HepG2 (cell line): ENCODE data around the gene ATP6V0D1. TPM values are rescaled to one million over a fixed set of nuclear protein-coding genes. Genes with fewer than 3 reads are reported as not detected.
A peak's percentile ranks its signal among the peaks of the same experiment; 100 is the strongest.

Source experiments
- BHLHE40 ChIP-seq: IDR thresholded peaks from 2 replicates; pipeline ENCODE4 v1.6.1; 2011; ENCODE audit warnings: low read length, improper control_type of control experiment
- FOXJ3 ChIP-seq: sonication (generic); formaldehyde crosslinking; IDR thresholded peaks from 2 replicates; pipeline ENCODE4 v1.4.0; 2020; ENCODE audit warnings: missing genetic modification reagents, mild to moderate bottlenecking, borderline replicate concordance
- GATA4 ChIP-seq: sonication (generic); IDR thresholded peaks from 2 replicates; pipeline ENCODE4 v1.6.1; 2016; ENCODE audit warnings: antibody characterized with exemption, low read depth, borderline replicate concordance
- GATAD2A ChIP-seq: IDR thresholded peaks from 2 replicates; pipeline ENCODE4 v1.6.1; 2016
- LCORL ChIP-seq, 2 experiments: fragments of 450-650 bp in 1 of 2; sonication (generic) in 1 of 2; formaldehyde crosslinking in 1 of 2; IDR thresholded peaks; 2 replicates each; pipeline versions ENCODE4 v1.5.0 to v1.6.1; 2017 to 2020; ENCODE audit warnings: antibody characterized with exemption in 1 of 2, missing genetic modification reagents in 1 of 2
- MIXL1 ChIP-seq: IDR thresholded peaks from 2 replicates; pipeline ENCODE4 v1.6.1; 2016
- RAD21 ChIP-seq: fragments of 450-650 bp; formaldehyde crosslinking; IDR thresholded peaks from 2 replicates; pipeline ENCODE4 v1.5.0; 2020; ENCODE audit warnings: mild to moderate bottlenecking
- ZNF792 ChIP-seq: IDR thresholded peaks from 2 replicates; pipeline ENCODE4 v1.6.1; 2016
- polyA plus RNA-seq, 8 experiments: library from polyadenylated mRNA; depleted of rRNA in 3 of 8; stranded (reverse) in 7 of 8; unstranded in 1 of 8; fragments of >200 nt; fragmentation: Illumina TruSeq in 4 of 8; extraction: Trizol in 4 of 8; gene quantifications; 2 replicates each; pipeline versions ENCODE4 v1.2.1 to v1.2.3, GENCODE V29; 2011 to 2016; ENCODE audit warnings: low read depth in 4 of 8, missing spikeins in 1 of 8, mixed read lengths in 1 of 8; ENCODE audit not compliant: insufficient read depth in 1 of 8
- total RNA-seq, 5 experiments: library from RNA; depleted of rRNA; stranded (reverse); fragments of >200 nt; fragmentation: Illumina TruSeq; extraction: Trizol; gene quantifications; 2 replicates each; pipeline ENCODE4 v1.2.3, GENCODE V29; 2016; ENCODE audit warnings: low read depth in 1 of 5
- TF ChIP-seq, protein P1 (sequence below): sonication (generic); formaldehyde crosslinking; IDR thresholded peaks from 2 replicates; pipeline ENCODE4 v1.9.0; 2021; ENCODE audit warnings: missing genetic modification reagents, borderline replicate concordance
- TF ChIP-seq, protein P2 (sequence below): sonication (generic); formaldehyde crosslinking; IDR thresholded peaks from 2 replicates; pipeline ENCODE4 v1.4.0; 2020; ENCODE audit warnings: missing genetic modification reagents
- TF ChIP-seq, protein P3 (sequence below): sonication (generic); formaldehyde crosslinking; IDR thresholded peaks from 2 replicates; pipeline ENCODE4 v1.5.1; 2020; ENCODE audit warnings: mild to moderate bottlenecking, missing genetic modification reagents, borderline replicate concordance
- TF ChIP-seq, protein P4 (sequence below): sonication (generic); formaldehyde crosslinking; IDR thresholded peaks from 2 replicates; pipeline ENCODE4 v1.5.0; 2020; ENCODE audit warnings: mild to moderate bottlenecking, missing genetic modification reagents

Gene ATP6V0D1
- total and polyA plus RNA-seq, 2 of the 13 experiments (the other 11 are each of a cell fraction or from before 2014, with no cell fraction given): 51.1 to 61.3 TPM

DNA sequence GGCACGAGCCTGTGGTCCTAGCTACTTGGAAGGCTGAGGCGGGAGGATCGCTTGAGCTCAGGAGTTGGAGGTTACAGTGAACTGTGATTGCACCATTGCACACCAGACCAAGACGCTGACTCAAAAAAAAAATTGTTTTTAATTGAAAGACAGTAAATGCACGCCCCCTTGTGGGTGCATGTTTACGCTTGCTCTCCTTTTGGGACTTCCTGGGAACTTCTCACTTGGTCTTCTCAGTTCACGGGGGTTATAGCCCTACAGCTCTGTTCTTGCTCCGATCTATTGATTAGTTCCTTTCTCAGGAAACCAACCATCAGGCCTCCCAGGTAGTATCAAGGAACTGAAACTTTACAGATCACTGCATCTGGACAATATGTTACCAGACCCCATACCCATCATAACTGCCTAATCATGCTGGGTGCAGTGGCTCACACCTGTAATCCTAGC is 33.4 kb upstream of the ATP6V0D1 start (continued):
- peak; percentile 66 for TF ChIP-seq RAD21 (CRISPR knock-in tag)
- TF ChIP-seq, protein P1, sequence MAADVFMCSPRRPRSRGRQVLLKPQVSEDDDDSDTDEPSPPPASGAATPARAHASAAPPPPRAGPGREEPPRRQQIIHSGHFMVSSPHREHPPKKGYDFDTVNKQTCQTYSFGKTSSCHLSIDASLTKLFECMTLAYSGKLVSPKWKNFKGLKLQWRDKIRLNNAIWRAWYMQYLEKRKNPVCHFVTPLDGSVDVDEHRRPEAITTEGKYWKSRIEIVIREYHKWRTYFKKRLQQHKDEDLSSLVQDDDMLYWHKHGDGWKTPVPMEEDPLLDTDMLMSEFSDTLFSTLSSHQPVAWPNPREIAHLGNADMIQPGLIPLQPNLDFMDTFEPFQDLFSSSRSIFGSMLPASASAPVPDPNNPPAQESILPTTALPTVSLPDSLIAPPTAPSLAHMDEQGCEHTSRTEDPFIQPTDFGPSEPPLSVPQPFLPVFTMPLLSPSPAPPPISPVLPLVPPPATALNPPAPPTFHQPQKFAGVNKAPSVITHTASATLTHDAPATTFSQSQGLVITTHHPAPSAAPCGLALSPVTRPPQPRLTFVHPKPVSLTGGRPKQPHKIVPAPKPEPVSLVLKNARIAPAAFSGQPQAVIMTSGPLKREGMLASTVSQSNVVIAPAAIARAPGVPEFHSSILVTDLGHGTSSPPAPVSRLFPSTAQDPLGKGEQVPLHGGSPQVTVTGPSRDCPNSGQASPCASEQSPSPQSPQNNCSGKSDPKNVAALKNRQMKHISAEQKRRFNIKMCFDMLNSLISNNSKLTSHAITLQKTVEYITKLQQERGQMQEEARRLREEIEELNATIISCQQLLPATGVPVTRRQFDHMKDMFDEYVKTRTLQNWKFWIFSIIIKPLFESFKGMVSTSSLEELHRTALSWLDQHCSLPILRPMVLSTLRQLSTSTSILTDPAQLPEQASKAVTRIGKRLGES: no peak
- TF ChIP-seq, protein P2, sequence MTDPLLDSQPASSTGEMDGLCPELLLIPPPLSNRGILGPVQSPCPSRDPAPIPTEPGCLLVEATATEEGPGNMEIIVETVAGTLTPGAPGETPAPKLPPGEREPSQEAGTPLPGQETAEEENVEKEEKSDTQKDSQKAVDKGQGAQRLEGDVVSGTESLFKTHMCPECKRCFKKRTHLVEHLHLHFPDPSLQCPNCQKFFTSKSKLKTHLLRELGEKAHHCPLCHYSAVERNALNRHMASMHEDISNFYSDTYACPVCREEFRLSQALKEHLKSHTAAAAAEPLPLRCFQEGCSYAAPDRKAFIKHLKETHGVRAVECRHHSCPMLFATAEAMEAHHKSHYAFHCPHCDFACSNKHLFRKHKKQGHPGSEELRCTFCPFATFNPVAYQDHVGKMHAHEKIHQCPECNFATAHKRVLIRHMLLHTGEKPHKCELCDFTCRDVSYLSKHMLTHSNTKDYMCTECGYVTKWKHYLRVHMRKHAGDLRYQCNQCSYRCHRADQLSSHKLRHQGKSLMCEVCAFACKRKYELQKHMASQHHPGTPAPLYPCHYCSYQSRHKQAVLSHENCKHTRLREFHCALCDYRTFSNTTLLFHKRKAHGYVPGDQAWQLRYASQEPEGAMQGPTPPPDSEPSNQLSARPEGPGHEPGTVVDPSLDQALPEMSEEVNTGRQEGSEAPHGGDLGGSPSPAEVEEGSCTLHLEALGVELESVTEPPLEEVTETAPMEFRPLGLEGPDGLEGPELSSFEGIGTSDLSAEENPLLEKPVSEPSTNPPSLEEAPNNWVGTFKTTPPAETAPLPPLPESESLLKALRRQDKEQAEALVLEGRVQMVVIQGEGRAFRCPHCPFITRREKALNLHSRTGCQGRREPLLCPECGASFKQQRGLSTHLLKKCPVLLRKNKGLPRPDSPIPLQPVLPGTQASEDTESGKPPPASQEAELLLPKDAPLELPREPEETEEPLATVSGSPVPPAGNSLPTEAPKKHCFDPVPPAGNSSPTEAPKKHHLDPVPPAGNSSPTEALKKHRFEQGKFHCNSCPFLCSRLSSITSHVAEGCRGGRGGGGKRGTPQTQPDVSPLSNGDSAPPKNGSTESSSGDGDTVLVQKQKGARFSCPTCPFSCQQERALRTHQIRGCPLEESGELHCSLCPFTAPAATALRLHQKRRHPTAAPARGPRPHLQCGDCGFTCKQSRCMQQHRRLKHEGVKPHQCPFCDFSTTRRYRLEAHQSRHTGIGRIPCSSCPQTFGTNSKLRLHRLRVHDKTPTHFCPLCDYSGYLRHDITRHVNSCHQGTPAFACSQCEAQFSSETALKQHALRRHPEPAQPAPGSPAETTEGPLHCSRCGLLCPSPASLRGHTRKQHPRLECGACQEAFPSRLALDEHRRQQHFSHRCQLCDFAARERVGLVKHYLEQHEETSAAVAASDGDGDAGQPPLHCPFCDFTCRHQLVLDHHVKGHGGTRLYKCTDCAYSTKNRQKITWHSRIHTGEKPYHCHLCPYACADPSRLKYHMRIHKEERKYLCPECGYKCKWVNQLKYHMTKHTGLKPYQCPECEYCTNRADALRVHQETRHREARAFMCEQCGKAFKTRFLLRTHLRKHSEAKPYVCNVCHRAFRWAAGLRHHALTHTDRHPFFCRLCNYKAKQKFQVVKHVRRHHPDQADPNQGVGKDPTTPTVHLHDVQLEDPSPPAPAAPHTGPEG (CRISPR knock-in tag): no peak
- TF ChIP-seq GATA4: no peak
- TF ChIP-seq GATAD2A (CRISPR knock-in tag): peak; percentile 44; the same call in 1 of the 2 replicates
- no peak for TF ChIP-seq BHLHE40
- TF ChIP-seq, protein P3, sequence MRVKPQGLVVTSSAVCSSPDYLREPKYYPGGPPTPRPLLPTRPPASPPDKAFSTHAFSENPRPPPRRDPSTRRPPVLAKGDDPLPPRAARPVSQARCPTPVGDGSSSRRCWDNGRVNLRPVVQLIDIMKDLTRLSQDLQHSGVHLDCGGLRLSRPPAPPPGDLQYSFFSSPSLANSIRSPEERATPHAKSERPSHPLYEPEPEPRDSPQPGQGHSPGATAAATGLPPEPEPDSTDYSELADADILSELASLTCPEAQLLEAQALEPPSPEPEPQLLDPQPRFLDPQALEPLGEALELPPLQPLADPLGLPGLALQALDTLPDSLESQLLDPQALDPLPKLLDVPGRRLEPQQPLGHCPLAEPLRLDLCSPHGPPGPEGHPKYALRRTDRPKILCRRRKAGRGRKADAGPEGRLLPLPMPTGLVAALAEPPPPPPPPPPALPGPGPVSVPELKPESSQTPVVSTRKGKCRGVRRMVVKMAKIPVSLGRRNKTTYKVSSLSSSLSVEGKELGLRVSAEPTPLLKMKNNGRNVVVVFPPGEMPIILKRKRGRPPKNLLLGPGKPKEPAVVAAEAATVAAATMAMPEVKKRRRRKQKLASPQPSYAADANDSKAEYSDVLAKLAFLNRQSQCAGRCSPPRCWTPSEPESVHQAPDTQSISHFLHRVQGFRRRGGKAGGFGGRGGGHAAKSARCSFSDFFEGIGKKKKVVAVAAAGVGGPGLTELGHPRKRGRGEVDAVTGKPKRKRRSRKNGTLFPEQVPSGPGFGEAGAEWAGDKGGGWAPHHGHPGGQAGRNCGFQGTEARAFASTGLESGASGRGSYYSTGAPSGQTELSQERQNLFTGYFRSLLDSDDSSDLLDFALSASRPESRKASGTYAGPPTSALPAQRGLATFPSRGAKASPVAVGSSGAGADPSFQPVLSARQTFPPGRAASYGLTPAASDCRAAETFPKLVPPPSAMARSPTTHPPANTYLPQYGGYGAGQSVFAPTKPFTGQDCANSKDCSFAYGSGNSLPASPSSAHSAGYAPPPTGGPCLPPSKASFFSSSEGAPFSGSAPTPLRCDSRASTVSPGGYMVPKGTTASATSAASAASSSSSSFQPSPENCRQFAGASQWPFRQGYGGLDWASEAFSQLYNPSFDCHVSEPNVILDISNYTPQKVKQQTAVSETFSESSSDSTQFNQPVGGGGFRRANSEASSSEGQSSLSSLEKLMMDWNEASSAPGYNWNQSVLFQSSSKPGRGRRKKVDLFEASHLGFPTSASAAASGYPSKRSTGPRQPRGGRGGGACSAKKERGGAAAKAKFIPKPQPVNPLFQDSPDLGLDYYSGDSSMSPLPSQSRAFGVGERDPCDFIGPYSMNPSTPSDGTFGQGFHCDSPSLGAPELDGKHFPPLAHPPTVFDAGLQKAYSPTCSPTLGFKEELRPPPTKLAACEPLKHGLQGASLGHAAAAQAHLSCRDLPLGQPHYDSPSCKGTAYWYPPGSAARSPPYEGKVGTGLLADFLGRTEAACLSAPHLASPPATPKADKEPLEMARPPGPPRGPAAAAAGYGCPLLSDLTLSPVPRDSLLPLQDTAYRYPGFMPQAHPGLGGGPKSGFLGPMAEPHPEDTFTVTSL: no peak
- TF ChIP-seq MIXL1 (CRISPR knock-in tag): peak; percentile 93
- TF ChIP-seq, protein P4, sequence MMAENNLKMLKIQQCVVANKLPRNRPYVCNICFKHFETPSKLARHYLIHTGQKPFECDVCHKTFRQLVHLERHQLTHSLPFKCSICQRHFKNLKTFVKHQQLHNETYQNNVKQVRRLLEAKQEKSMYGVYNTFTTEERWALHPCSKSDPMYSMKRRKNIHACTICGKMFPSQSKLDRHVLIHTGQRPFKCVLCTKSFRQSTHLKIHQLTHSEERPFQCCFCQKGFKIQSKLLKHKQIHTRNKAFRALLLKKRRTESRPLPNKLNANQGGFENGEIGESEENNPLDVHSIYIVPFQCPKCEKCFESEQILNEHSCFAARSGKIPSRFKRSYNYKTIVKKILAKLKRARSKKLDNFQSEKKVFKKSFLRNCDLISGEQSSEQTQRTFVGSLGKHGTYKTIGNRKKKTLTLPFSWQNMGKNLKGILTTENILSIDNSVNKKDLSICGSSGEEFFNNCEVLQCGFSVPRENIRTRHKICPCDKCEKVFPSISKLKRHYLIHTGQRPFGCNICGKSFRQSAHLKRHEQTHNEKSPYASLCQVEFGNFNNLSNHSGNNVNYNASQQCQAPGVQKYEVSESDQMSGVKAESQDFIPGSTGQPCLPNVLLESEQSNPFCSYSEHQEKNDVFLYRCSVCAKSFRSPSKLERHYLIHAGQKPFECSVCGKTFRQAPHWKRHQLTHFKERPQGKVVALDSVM (CRISPR knock-in tag): peak; percentile 98
- peak; percentile 49; the same call in 1 of the 2 replicates for TF ChIP-seq FOXJ3 (CRISPR knock-in tag)
- TF ChIP-seq ZNF792 (CRISPR knock-in tag): no peak
- no peak for TF ChIP-seq LCORL (IDR thresholded peaks at IDR 0.05)
- 0 out of 2 replicates have a peak, but pooled peaks have one; percentile 19 for TF ChIP-seq LCORL (CRISPR knock-in tag; IDR thresholded peaks at IDR 0.05)
